ENCODE results near the gene COTL1.

DNA sequence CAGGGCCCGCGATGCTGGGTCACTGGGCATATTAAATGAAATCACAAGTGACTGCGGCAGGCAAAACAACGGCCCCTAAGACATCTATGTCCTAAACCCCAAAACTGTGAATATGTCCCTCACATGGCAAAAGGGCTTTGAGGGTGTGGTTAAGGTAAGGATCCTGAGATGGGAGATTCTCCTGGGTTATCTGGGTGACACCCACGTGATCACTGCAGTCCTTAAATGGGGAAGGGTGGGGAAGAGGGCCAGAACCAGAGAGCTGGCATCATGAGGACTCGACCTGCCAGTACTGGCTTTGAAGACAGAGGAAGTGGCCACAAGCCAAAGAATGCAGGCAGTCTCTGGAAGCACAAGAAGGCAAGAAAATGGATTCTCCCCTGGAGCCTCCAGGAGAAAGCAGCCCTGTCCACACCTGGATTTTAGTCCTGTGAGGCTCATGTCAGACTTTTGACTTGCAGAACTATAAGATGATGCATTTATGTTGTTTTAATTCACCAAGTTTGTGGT, 12.5 kb downstream of the COTL1 start:
- TF ChIP-seq, protein P1, sequence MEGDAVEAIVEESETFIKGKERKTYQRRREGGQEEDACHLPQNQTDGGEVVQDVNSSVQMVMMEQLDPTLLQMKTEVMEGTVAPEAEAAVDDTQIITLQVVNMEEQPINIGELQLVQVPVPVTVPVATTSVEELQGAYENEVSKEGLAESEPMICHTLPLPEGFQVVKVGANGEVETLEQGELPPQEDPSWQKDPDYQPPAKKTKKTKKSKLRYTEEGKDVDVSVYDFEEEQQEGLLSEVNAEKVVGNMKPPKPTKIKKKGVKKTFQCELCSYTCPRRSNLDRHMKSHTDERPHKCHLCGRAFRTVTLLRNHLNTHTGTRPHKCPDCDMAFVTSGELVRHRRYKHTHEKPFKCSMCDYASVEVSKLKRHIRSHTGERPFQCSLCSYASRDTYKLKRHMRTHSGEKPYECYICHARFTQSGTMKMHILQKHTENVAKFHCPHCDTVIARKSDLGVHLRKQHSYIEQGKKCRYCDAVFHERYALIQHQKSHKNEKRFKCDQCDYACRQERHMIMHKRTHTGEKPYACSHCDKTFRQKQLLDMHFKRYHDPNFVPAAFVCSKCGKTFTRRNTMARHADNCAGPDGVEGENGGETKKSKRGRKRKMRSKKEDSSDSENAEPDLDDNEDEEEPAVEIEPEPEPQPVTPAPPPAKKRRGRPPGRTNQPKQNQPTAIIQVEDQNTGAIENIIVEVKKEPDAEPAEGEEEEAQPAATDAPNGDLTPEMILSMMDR (IDR thresholded peaks at IDR 0.05): no peak
- TF ChIP-seq POLR2A (IDR thresholded peaks at IDR 0.05) (no peak), EP300 (IDR thresholded peaks at IDR 0.05) (no peak)

Measured in ovary (tissue), 3 donors.